ENCODE measurements around the gene ANO1.

- TF ChIP-seq CTCF (IDR thresholded peaks at IDR 0.05): no peak
- TF ChIP-seq POLR2A (IDR thresholded peaks at IDR 0.05): no peak
Measured at GRCh38 chr11:70107756-70108155, 29.6 kb downstream of the ANO1 start.

All from uterus (tissue), 2 donors.